ENCODE measurements around the gene ZNF189. TPM values are rescaled to one million over a fixed set of nuclear protein-coding genes. Genes with fewer than 3 reads are reported as not detected.

ZNF189 gene
- total and polyA plus RNA-seq, 4 donors = 26.2 to 50.0 (median 37.5) TPM

GRCh38 chr9:101442736-101443135 lies 44.1 kb downstream of the ZNF189 start:
- 92% methylated on average over 1 of the region's 3 CpGs for WGBS (ENCODE audit: insufficient coverage)
- no peak for DNase-seq (ENCODE audit: low read depth in 4 of 6, low spot score in 6 of 6)
- no peak overlapping the region for H3K4me3 ChIP-seq (ENCODE audit: low read depth, low read length)
- no peaks in the 10 kb centered on the region for H3K36me3 ChIP-seq (ENCODE audit: control insufficient read depth, insufficient read depth, low read length)
- no peak overlapping the region for H3K27ac ChIP-seq (ENCODE audit: low read depth, low read length)
- no peaks in the 10 kb centered on the region for H3K27me3 ChIP-seq (ENCODE audit: control insufficient read depth, insufficient read depth, low read length)
- H3K4me1 ChIP-seq (ENCODE audit: control insufficient read depth, insufficient read depth, low read length) = peaks cover 6% of the 10 kb centered on the region
- H3K9me3 ChIP-seq (ENCODE audit: control insufficient read depth, insufficient read depth, low read length) = no peaks in the 10 kb centered on the region

GRCh38 chr9:101443364-101443771 lies 44.7 kb downstream of the ZNF189 start:
- 35% methylated on average over 8 of the region's 9 CpGs for WGBS (ENCODE audit: insufficient coverage)
- peaks cover 7% of the 10 kb centered on the region for H3K4me1 ChIP-seq (ENCODE audit: control insufficient read depth, insufficient read depth, low read length)
- no peaks in the 10 kb centered on the region for H3K9me3 ChIP-seq (ENCODE audit: control insufficient read depth, insufficient read depth, low read length)
- no peaks in the 10 kb centered on the region for H3K27me3 ChIP-seq (ENCODE audit: control insufficient read depth, insufficient read depth, low read length)
- H3K4me3 ChIP-seq (ENCODE audit: low read depth, low read length) = no peak overlapping the region
- peak; percentile 54 to 96 (median 64) for DNase-seq (ENCODE audit: low read depth in 4 of 6, low spot score in 6 of 6)
- peak overlapping the region; percentile 33 for H3K27ac ChIP-seq (ENCODE audit: low read depth, low read length)
- H3K36me3 ChIP-seq (ENCODE audit: control insufficient read depth, insufficient read depth, low read length) = no peaks in the 10 kb centered on the region

GRCh38 chr9:101445353-101446029 lies 46.8 kb downstream of the ZNF189 start:
- Histone ChIP-seq H3K4me1 (ENCODE audit: control insufficient read depth, insufficient read depth, low read length) (peaks cover 14% of the 10 kb centered on the region), H3K27me3 (ENCODE audit: control insufficient read depth, insufficient read depth, low read length) (no peaks in the 10 kb centered on the region), H3K4me3 (ENCODE audit: low read depth, low read length) (no peak overlapping the region), H3K9me3 (ENCODE audit: control insufficient read depth, insufficient read depth, low read length) (no peaks in the 10 kb centered on the region), H3K27ac (ENCODE audit: low read depth, low read length) (no peak overlapping the region), H3K36me3 (ENCODE audit: control insufficient read depth, insufficient read depth, low read length) (no peaks in the 10 kb centered on the region)
- peak in 1 of 6 donors; percentile 22 for DNase-seq (ENCODE audit: low read depth in 4 of 6, low spot score in 6 of 6)
- WGBS (ENCODE audit: insufficient coverage) = no CpG with 5 or more reads among the region's 5 CpGs

- Histone ChIP-seq H3K27ac (ENCODE audit: low read depth, low read length) (no peak overlapping the region), H3K36me3 (ENCODE audit: control insufficient read depth, insufficient read depth, low read length) (no peaks in the 10 kb centered on the region), H3K27me3 (ENCODE audit: control insufficient read depth, insufficient read depth, low read length) (no peaks in the 10 kb centered on the region), H3K9me3 (ENCODE audit: control insufficient read depth, insufficient read depth, low read length) (peaks cover 1% of the 10 kb centered on the region), H3K4me1 (ENCODE audit: control insufficient read depth, insufficient read depth, low read length) (peaks cover 14% of the 10 kb centered on the region), H3K4me3 (ENCODE audit: low read depth, low read length) (no peak overlapping the region)
- DNase-seq (ENCODE audit: low read depth in 4 of 6, low spot score in 6 of 6) = no peak
These were observed 48.1 kb downstream of the ZNF189 start for GRCh38 chr9:101446732-101447131.

GRCh38 chr9:101448680-101449070 lies 50.0 kb downstream of the ZNF189 start:
- H3K9me3 ChIP-seq (ENCODE audit: control insufficient read depth, insufficient read depth, low read length) = peaks cover 1% of the 10 kb centered on the region
- peaks cover 8% of the 10 kb centered on the region for H3K4me1 ChIP-seq (ENCODE audit: control insufficient read depth, insufficient read depth, low read length)
- H3K4me3 ChIP-seq (ENCODE audit: low read depth, low read length) = no peak overlapping the region
- H3K36me3 ChIP-seq (ENCODE audit: control insufficient read depth, insufficient read depth, low read length) = no peaks in the 10 kb centered on the region
- H3K27me3 ChIP-seq (ENCODE audit: control insufficient read depth, insufficient read depth, low read length) = no peaks in the 10 kb centered on the region
- WGBS (ENCODE audit: insufficient coverage) = 76% methylated on average over 2 of the region's 4 CpGs
- no peak for DNase-seq (ENCODE audit: low read depth in 4 of 6, low spot score in 6 of 6)
- no peak overlapping the region for H3K27ac ChIP-seq (ENCODE audit: low read depth, low read length)

- no peak overlapping the region for H3K27ac ChIP-seq (ENCODE audit: low read depth, low read length)
- H3K4me1 ChIP-seq (ENCODE audit: control insufficient read depth, insufficient read depth, low read length) = peaks cover 8% of the 10 kb centered on the region
- peaks cover 1% of the 10 kb centered on the region for H3K9me3 ChIP-seq (ENCODE audit: control insufficient read depth, insufficient read depth, low read length)
- under 1% methylated on average over 40 of the region's 40 CpGs for WGBS (ENCODE audit: insufficient coverage)
- no peaks in the 10 kb centered on the region for H3K36me3 ChIP-seq (ENCODE audit: control insufficient read depth, insufficient read depth, low read length)
- peak overlapping the region; percentile 46 for H3K4me3 ChIP-seq (ENCODE audit: low read depth, low read length)
- H3K27me3 ChIP-seq (ENCODE audit: control insufficient read depth, insufficient read depth, low read length) = no peaks in the 10 kb centered on the region
- DNase-seq (ENCODE audit: low read depth in 4 of 6, low spot score in 6 of 6) = peak; percentile 21 to 85 (median 32)
These were observed 50.5 kb downstream of the ZNF189 start for GRCh38 chr9:101449071-101449721.

GRCh38 chr9:101450931-101451330 lies 52.3 kb downstream of the ZNF189 start:
- peaks cover 1% of the 10 kb centered on the region for H3K9me3 ChIP-seq (ENCODE audit: control insufficient read depth, insufficient read depth, low read length)
- 92% methylated on average over 3 of the region's 4 CpGs for WGBS (ENCODE audit: insufficient coverage)
- peaks cover 8% of the 10 kb centered on the region for H3K4me1 ChIP-seq (ENCODE audit: control insufficient read depth, insufficient read depth, low read length)
- H3K27ac ChIP-seq (ENCODE audit: low read depth, low read length) = no peak overlapping the region
- H3K36me3 ChIP-seq (ENCODE audit: control insufficient read depth, insufficient read depth, low read length) = no peaks in the 10 kb centered on the region
- H3K4me3 ChIP-seq (ENCODE audit: low read depth, low read length) = no peak overlapping the region
- DNase-seq (ENCODE audit: low read depth in 4 of 6, low spot score in 6 of 6) = no peak
- no peaks in the 10 kb centered on the region for H3K27me3 ChIP-seq (ENCODE audit: control insufficient read depth, insufficient read depth, low read length)

GRCh38 chr9:101451498-101451897 lies 52.8 kb downstream of the ZNF189 start:
- peaks cover 8% of the 10 kb centered on the region for H3K4me1 ChIP-seq (ENCODE audit: control insufficient read depth, insufficient read depth, low read length)
- no peak for DNase-seq (ENCODE audit: low read depth in 4 of 6, low spot score in 6 of 6)
- no peaks in the 10 kb centered on the region for H3K36me3 ChIP-seq (ENCODE audit: control insufficient read depth, insufficient read depth, low read length)
- H3K9me3 ChIP-seq (ENCODE audit: control insufficient read depth, insufficient read depth, low read length) = peaks cover 1% of the 10 kb centered on the region
- WGBS (ENCODE audit: insufficient coverage) = 90% methylated on average over 4 of the region's 4 CpGs
- no peaks in the 10 kb centered on the region for H3K27me3 ChIP-seq (ENCODE audit: control insufficient read depth, insufficient read depth, low read length)
- H3K4me3 ChIP-seq (ENCODE audit: low read depth, low read length) = no peak overlapping the region
- no peak overlapping the region for H3K27ac ChIP-seq (ENCODE audit: low read depth, low read length)

- Histone ChIP-seq H3K4me1 (ENCODE audit: control insufficient read depth, insufficient read depth, low read length) (peaks cover 5% of the 10 kb centered on the region), H3K27ac (ENCODE audit: low read depth, low read length) (no peak overlapping the region), H3K9me3 (ENCODE audit: control insufficient read depth, insufficient read depth, low read length) (peaks cover 1% of the 10 kb centered on the region), H3K36me3 (ENCODE audit: control insufficient read depth, insufficient read depth, low read length) (no peaks in the 10 kb centered on the region), H3K4me3 (ENCODE audit: low read depth, low read length) (no peak overlapping the region), H3K27me3 (ENCODE audit: control insufficient read depth, insufficient read depth, low read length) (no peaks in the 10 kb centered on the region)
- 94% methylated on average over 3 of the region's 4 CpGs for WGBS (ENCODE audit: insufficient coverage)
- no peak for DNase-seq (ENCODE audit: low read depth in 4 of 6, low spot score in 6 of 6)
These were observed 55.3 kb downstream of the ZNF189 start for GRCh38 chr9:101453776-101454570.
